ENCODE measurements around the gene PAEP. TPM values are rescaled to one million over a fixed set of nuclear protein-coding genes. Genes with fewer than 3 reads are reported as not detected.

Gene PAEP
- total RNA-seq, 1 donor from 2014 or later, result not detected

DNA sequence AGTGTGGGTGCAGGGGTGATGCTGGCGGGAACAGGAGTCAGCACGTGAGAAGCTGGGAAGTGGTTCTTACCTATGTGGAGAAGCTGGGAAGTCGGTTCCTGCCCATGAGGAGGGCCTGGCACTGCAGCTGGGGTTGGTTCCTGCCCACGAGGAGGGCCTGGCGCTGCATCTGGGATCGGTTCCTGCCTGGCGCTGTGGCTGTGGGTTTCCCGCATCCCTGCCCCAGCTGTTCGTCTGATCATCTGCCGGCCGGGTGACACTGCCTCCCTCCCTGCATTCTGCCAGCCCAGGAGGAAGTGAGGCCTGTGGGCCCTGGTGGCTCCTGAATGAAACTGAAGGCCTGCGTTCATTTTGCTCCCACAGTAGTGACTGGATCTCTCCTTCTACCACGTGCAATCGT is 10.5 kb upstream of the PAEP start:
- Histone ChIP-seq H3K27me3 (ENCODE audit: control insufficient read depth in 3 of 3, insufficient read depth in 3 of 3, low read length in 3 of 3) (peaks cover 0 to 11% (median 7%) of the 10 kb centered on the region in 3 donors), H3K4me3 (ENCODE audit: low read length in 3 of 3) (no peak overlapping the region), H3K9me3 (ENCODE audit: control insufficient read depth in 3 of 3, low read length in 3 of 3) (no peaks in the 10 kb centered on the region), H3K4me1 (ENCODE audit: control insufficient read depth in 3 of 3, insufficient read depth in 3 of 3, low read length in 3 of 3) (no peaks in the 10 kb centered on the region), H3K36me3 (ENCODE audit: control insufficient read depth in 3 of 3, insufficient read depth in 3 of 3, low read length in 3 of 3) (no peaks in the 10 kb centered on the region), H3K9ac (ENCODE audit: low read depth in 1 of 3, low read length in 3 of 3) (no peak overlapping the region), H3K27ac (ENCODE audit: low read depth, low read length) (no peak overlapping the region)

DNA sequence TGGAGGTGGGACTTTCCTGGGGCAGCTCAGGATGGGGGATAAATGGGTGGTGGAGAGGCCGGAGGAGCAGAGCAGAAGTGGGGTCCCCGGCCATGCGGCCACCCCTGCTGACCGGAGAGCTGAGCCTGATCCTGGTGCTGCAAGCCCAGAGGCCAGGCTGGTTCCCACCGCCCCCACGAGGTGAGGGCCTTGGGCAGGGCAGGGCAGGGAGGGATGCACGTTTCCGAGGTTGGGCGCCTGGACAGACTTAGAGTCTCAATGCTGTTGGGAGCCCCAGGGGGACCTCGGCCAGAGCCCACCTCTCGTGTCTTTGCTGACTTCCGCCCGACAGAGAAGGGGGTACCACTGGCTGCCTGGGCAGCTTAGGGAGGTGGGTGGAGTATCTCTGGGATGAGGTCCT is 10.1 kb upstream of the PAEP start:
- Histone ChIP-seq H3K36me3 (ENCODE audit: control insufficient read depth in 3 of 3, insufficient read depth in 3 of 3, low read length in 3 of 3) (no peaks in the 10 kb centered on the region), H3K9me3 (ENCODE audit: control insufficient read depth in 3 of 3, low read length in 3 of 3) (no peaks in the 10 kb centered on the region), H3K4me1 (ENCODE audit: control insufficient read depth in 3 of 3, insufficient read depth in 3 of 3, low read length in 3 of 3) (no peaks in the 10 kb centered on the region), H3K27ac (ENCODE audit: low read depth, low read length) (no peak overlapping the region), H3K9ac (ENCODE audit: low read depth in 1 of 3, low read length in 3 of 3) (no peak overlapping the region), H3K27me3 (ENCODE audit: control insufficient read depth in 3 of 3, insufficient read depth in 3 of 3, low read length in 3 of 3) (peaks cover 0 to 15% (median 7%) of the 10 kb centered on the region in 3 donors), H3K4me3 (ENCODE audit: low read length in 3 of 3) (no peak overlapping the region)

DNA sequence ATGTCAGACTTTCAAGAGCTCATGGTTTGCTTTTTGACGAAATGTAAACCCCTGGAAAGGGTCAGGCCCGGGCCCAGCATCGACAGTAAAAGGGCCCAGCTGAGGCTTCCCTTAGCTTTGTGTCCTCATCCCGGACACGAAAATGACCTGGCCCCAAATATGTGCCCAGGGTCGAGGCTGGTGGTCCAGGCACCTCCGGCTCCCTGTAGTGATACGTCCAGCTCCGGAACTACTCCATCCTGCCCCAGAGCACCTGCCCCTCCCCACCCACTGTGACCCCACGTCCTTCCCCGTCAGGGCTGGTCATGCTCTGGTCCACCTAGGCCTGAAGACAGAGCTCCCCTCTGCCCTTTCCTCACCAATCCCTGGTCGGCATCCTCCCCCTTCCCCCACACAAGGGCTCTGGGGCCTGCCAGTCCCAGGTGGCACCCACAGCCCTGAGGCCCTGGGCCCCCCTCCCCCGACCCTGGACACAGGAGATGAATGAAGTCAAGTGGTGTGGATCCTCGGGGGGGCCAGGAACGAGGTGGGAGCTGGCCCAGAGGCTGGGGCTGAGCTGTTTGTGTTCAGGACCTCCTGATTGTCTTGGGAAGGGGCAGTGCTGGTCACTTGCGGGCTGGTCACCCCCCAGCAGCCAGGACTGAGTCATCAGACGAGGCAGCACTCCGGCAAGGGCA is 9.4 kb upstream of the PAEP start:
- H3K4me1 ChIP-seq (ENCODE audit: control insufficient read depth in 3 of 3, insufficient read depth in 3 of 3, low read length in 3 of 3), result no peaks in the 10 kb centered on the region
- no peaks in the 10 kb centered on the region for H3K9me3 ChIP-seq (ENCODE audit: control insufficient read depth in 3 of 3, low read length in 3 of 3)
- no peak overlapping the region for H3K27ac ChIP-seq (ENCODE audit: low read depth, low read length)
- no peaks in the 10 kb centered on the region for H3K36me3 ChIP-seq (ENCODE audit: control insufficient read depth in 3 of 3, insufficient read depth in 3 of 3, low read length in 3 of 3)
- peaks cover 0 to 15% (median 7%) of the 10 kb centered on the region in 3 donors for H3K27me3 ChIP-seq (ENCODE audit: control insufficient read depth in 3 of 3, insufficient read depth in 3 of 3, low read length in 3 of 3)
- no peak overlapping the region for H3K4me3 ChIP-seq (ENCODE audit: low read length in 3 of 3)
- no peak overlapping the region for H3K9ac ChIP-seq (ENCODE audit: low read depth in 1 of 3, low read length in 3 of 3)

DNA sequence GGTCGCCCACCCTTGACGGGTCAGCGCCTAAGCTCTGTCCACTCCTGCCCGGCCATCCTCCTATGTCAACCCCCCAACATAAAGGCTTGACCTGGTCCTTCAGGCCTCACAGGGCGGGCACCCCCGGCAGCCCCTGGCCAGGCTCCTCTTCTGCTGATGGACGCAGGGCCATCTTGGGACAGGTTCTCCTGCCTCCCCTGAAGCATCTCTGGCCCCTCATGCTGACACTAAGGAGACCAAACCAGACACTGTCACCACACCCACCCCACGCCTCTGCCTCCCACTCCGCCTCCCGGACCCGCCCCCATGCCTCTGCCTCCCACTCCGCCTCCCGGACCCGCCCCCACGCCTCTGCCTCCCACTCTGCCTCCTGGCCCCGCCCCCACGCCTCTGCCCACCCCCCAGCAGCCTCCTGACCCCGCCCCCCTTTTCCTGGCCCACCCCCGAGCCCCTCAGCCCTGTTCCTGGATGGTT is 8.8 kb upstream of the PAEP start:
- Histone ChIP-seq H3K9ac (ENCODE audit: low read depth in 1 of 3, low read length in 3 of 3) (no peak overlapping the region), H3K36me3 (ENCODE audit: control insufficient read depth in 3 of 3, insufficient read depth in 3 of 3, low read length in 3 of 3) (no peaks in the 10 kb centered on the region), H3K4me3 (ENCODE audit: low read length in 3 of 3) (no peak overlapping the region), H3K4me1 (ENCODE audit: control insufficient read depth in 3 of 3, insufficient read depth in 3 of 3, low read length in 3 of 3) (no peaks in the 10 kb centered on the region), H3K27ac (ENCODE audit: low read depth, low read length) (no peak overlapping the region), H3K9me3 (ENCODE audit: control insufficient read depth in 3 of 3, low read length in 3 of 3) (no peaks in the 10 kb centered on the region), H3K27me3 (ENCODE audit: control insufficient read depth in 3 of 3, insufficient read depth in 3 of 3, low read length in 3 of 3) (peaks cover 0 to 15% (median 7%) of the 10 kb centered on the region in 3 donors)

DNA sequence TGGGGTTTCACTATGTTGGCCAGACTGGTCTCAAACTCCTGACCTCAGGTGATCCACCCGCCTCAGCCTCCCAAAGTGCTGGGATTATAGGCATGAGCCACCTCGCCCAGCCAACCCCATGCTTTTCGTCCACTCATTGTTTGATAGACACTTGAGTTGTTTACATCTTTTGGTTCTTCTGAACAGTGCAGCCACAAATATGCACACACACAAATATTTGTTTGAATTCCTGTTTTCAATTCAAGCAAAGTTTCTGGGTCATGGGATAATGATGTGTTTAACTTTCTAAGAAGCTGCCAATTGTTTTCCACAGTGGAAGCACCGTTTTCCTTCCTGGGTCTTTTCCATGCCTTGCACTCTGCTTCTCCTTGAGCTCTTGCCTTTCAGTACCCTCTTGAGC is 6.8 kb upstream of the PAEP start:
- Histone ChIP-seq H3K4me1 (ENCODE audit: control insufficient read depth in 3 of 3, insufficient read depth in 3 of 3, low read length in 3 of 3) (no peaks in the 10 kb centered on the region), H3K27ac (ENCODE audit: low read depth, low read length) (no peak overlapping the region), H3K27me3 (ENCODE audit: control insufficient read depth in 3 of 3, insufficient read depth in 3 of 3, low read length in 3 of 3) (peaks cover 3 to 19% (median 10%) of the 10 kb centered on the region in 3 donors), H3K4me3 (ENCODE audit: low read length in 3 of 3) (no peak overlapping the region), H3K9ac (ENCODE audit: low read depth in 1 of 3, low read length in 3 of 3) (no peak overlapping the region), H3K36me3 (ENCODE audit: control insufficient read depth in 3 of 3, insufficient read depth in 3 of 3, low read length in 3 of 3) (no peaks in the 10 kb centered on the region), H3K9me3 (ENCODE audit: control insufficient read depth in 3 of 3, low read length in 3 of 3) (no peaks in the 10 kb centered on the region)

DNA sequence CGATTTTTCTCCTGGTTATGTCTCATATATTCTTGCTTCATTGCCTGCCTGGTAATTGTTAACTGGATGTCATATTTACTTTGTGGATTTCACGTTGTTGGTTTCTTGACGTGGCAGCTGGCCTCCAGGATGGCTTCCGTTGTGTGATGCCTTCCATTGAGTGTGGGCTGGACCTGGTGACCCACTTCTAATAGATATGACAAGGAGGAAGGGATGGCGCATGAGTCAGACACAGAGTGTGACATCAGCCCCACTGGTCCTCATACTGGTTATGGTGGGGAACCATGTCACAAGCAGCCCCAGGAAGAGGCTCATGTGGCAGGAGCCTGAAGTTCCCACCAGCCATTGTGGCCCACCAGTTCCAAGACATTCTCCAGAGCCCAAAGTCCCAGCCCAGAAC is 6.4 kb upstream of the PAEP start:
- Histone ChIP-seq H3K27ac (ENCODE audit: low read depth, low read length) (no peak overlapping the region), H3K9me3 (ENCODE audit: control insufficient read depth in 3 of 3, low read length in 3 of 3) (no peaks in the 10 kb centered on the region), H3K27me3 (ENCODE audit: control insufficient read depth in 3 of 3, insufficient read depth in 3 of 3, low read length in 3 of 3) (peaks cover 5 to 19% (median 11%) of the 10 kb centered on the region in 3 donors), H3K4me3 (ENCODE audit: low read length in 3 of 3) (no peak overlapping the region), H3K9ac (ENCODE audit: low read depth in 1 of 3, low read length in 3 of 3) (no peak overlapping the region), H3K4me1 (ENCODE audit: control insufficient read depth in 3 of 3, insufficient read depth in 3 of 3, low read length in 3 of 3) (no peaks in the 10 kb centered on the region), H3K36me3 (ENCODE audit: control insufficient read depth in 3 of 3, insufficient read depth in 3 of 3, low read length in 3 of 3) (no peaks in the 10 kb centered on the region)

DNA sequence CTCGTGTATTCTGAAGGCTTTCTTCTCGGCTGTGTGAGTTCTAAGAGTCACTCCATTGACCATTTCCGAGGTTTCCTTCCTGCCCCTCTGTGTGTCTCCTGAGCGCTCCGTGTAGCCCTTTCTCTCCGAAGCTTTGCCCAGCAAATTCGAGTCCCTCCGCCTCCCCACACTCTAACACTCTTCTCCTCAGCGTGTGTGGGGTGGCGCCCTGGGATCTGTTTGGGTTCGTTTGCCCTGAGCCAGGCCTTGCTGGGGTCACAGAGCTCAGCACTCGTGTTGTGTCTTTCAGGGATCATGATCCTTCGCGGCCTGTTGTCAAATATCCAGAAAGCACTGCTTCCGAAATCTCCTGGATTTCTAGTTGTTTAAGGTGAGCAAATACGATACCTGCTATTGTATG is 5.6 kb upstream of the PAEP start:
- Histone ChIP-seq H3K9ac (ENCODE audit: low read depth in 1 of 3, low read length in 3 of 3) (no peak overlapping the region), H3K4me3 (ENCODE audit: low read length in 3 of 3) (no peak overlapping the region), H3K4me1 (ENCODE audit: control insufficient read depth in 3 of 3, insufficient read depth in 3 of 3, low read length in 3 of 3) (no peaks in the 10 kb centered on the region), H3K9me3 (ENCODE audit: control insufficient read depth in 3 of 3, low read length in 3 of 3) (no peaks in the 10 kb centered on the region), H3K36me3 (ENCODE audit: control insufficient read depth in 3 of 3, insufficient read depth in 3 of 3, low read length in 3 of 3) (no peaks in the 10 kb centered on the region), H3K27me3 (ENCODE audit: control insufficient read depth in 3 of 3, insufficient read depth in 3 of 3, low read length in 3 of 3) (peaks cover 5 to 17% (median 8%) of the 10 kb centered on the region in 3 donors), H3K27ac (ENCODE audit: low read depth, low read length) (no peak overlapping the region)

DNA sequence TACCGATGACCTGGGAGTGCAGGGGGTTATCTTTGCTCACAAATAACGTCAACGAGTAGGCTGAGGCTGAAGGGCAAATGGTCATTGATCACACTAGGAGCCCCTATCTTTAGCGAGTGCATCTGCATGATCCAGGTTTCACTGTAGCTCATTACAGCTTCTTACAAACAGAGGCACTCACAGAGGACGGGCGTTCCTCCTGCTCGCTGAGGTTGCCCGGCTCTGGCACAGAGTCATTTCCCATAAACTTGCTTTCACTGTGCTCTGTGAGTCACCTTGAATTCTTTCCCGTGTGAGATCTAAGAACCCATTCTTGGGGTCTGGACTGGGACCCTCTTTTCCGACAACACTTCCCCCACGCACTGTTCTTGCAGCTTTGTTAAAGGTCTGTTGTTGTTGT is 1.9 kb upstream of the PAEP start:
- no peak overlapping the region for H3K4me3 ChIP-seq (ENCODE audit: low read length in 3 of 3)
- no peaks in the 10 kb centered on the region for H3K4me1 ChIP-seq (ENCODE audit: control insufficient read depth in 3 of 3, insufficient read depth in 3 of 3, low read length in 3 of 3)
- H3K36me3 ChIP-seq (ENCODE audit: control insufficient read depth in 3 of 3, insufficient read depth in 3 of 3, low read length in 3 of 3), result no peaks in the 10 kb centered on the region
- no peak overlapping the region for H3K9ac ChIP-seq (ENCODE audit: low read depth in 1 of 3, low read length in 3 of 3)
- no peaks in the 10 kb centered on the region for H3K9me3 ChIP-seq (ENCODE audit: control insufficient read depth in 3 of 3, low read length in 3 of 3)
- H3K27me3 ChIP-seq (ENCODE audit: control insufficient read depth in 3 of 3, insufficient read depth in 3 of 3, low read length in 3 of 3), result peaks cover 18 to 31% (median 26%) of the 10 kb centered on the region in 3 donors
- H3K27ac ChIP-seq (ENCODE audit: low read depth, low read length), result no peak overlapping the region

DNA sequence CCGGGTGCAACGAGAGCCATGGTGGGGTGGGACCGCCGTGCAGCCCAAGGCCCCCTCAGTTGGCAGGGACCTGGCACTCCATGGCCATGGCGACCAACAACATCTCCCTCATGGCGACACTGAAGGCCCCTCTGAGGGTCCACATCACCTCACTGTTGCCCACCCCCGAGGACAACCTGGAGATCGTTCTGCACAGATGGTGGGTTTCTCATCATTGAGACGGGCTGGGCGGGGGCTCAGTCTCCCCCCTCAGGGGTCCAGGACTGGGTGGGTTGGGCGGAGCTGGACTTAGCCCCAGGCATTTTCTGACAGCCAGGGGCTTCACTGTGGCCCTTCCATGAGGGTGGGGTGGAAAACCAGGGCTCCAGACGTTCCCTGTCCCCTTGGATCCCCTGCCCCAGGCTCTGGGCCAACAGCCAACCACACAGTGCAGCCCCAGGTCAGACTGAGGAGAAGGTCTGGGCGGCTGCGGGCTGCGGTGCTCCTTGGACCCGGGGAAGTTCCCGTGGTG is 734 bp downstream of the PAEP start:
- Histone ChIP-seq H3K9me3 (ENCODE audit: control insufficient read depth in 3 of 3, low read length in 3 of 3) (no peaks in the 10 kb centered on the region), H3K27me3 (ENCODE audit: control insufficient read depth in 3 of 3, insufficient read depth in 3 of 3, low read length in 3 of 3) (peaks cover 26 to 44% (median 42%) of the 10 kb centered on the region in 3 donors), H3K9ac (ENCODE audit: low read depth in 1 of 3, low read length in 3 of 3) (no peak overlapping the region), H3K36me3 (ENCODE audit: control insufficient read depth in 3 of 3, insufficient read depth in 3 of 3, low read length in 3 of 3) (no peaks in the 10 kb centered on the region), H3K27ac (ENCODE audit: low read depth, low read length) (no peak overlapping the region), H3K4me1 (ENCODE audit: control insufficient read depth in 3 of 3, insufficient read depth in 3 of 3, low read length in 3 of 3) (no peaks in the 10 kb centered on the region), H3K4me3 (ENCODE audit: low read length in 3 of 3) (no peak overlapping the region)

DNA sequence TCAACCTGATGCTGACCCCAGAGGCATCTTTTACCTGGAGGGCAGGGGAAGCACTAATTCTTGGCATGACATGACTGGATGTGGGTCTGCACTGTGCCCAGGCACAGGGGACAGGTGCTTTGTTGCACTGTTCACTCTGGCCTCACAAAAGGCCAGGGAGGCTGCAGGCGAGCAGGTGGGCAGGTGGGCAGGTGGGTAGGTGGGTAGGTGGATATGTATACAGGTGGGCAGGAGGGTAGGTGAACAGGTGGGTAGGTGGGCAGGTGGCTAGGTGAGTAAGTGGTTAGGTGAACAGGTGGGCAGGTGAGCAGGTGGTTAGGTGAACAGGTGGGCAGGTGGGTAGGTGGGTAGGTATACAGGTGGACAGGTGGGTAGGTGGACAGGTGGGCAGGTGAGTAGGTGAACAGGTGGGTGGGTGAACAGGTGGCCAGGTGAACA is 1.5 kb downstream of the PAEP start:
- H3K4me3 ChIP-seq (ENCODE audit: low read length in 3 of 3), result no peak overlapping the region
- H3K36me3 ChIP-seq (ENCODE audit: control insufficient read depth in 3 of 3, insufficient read depth in 3 of 3, low read length in 3 of 3), result no peaks in the 10 kb centered on the region
- H3K9ac ChIP-seq (ENCODE audit: low read depth in 1 of 3, low read length in 3 of 3), result no peak overlapping the region
- peaks cover 26 to 46% (median 43%) of the 10 kb centered on the region in 3 donors for H3K27me3 ChIP-seq (ENCODE audit: control insufficient read depth in 3 of 3, insufficient read depth in 3 of 3, low read length in 3 of 3)
- no peaks in the 10 kb centered on the region for H3K4me1 ChIP-seq (ENCODE audit: control insufficient read depth in 3 of 3, insufficient read depth in 3 of 3, low read length in 3 of 3)
- H3K9me3 ChIP-seq (ENCODE audit: control insufficient read depth in 3 of 3, low read length in 3 of 3), result no peaks in the 10 kb centered on the region
- H3K27ac ChIP-seq (ENCODE audit: low read depth, low read length), result no peak overlapping the region
